Smooth muscle cell (in vitro differentiated cells): ENCODE results near the gene SLC39A11. TPM values are rescaled to one million over a fixed set of nuclear protein-coding genes. Genes with fewer than 3 reads are reported as not detected.

Experiments
- DNase-seq: peaks from one replicate; lab custom pipeline; 2025; ENCODE audit not compliant: unreplicated experiment; lab: John Stamatoyannopoulos, UW
- H2AFZ ChIP-seq: fragments of 200-600 bp; sonication (generic); 2 replicates; pipeline ENCODE4 v1.6.0; 2016; ENCODE audit warnings: antibody characterized with exemption, low read depth, mild to moderate bottlenecking
- H3F3A ChIP-seq: fragments of 200-600 bp; sonication (generic); 2 replicates; pipeline ENCODE4 v1.6.0; 2017; ENCODE audit warnings: antibody characterized with exemption, low read depth
- H3K27ac ChIP-seq: fragments of 200-600 bp; sonication (generic); 2 replicates; pipeline ENCODE4 v1.5.1; 2016; ENCODE audit warnings: low read depth, mild to moderate bottlenecking
- H3K27me3 ChIP-seq: fragments of 200-600 bp; sonication (generic); 2 replicates; pipeline ENCODE4 v1.6.1; 2016; ENCODE audit warnings: low read depth, mild to moderate bottlenecking
- H3K36me3 ChIP-seq: fragments of 200-600 bp; sonication (generic); 2 replicates; pipeline ENCODE4 v1.5.1; 2016; ENCODE audit warnings: low read depth
- H3K4me1 ChIP-seq: fragments of 200-600 bp; sonication (generic); 2 replicates; pipeline ENCODE4 v1.5.1; 2016; ENCODE audit warnings: low read depth
- H3K4me2 ChIP-seq: fragments of 200-600 bp; sonication (generic); 2 replicates; pipeline ENCODE4 v1.6.0; 2016; ENCODE audit warnings: mild to moderate bottlenecking
- H3K4me3 ChIP-seq: fragments of 200-600 bp; sonication (generic); 2 replicates; pipeline ENCODE4 v1.5.1; 2016; ENCODE audit warnings: mild to moderate bottlenecking
- H3K79me2 ChIP-seq: fragments of 200-600 bp; sonication (generic); 2 replicates; pipeline ENCODE4 v1.6.0; 2016; ENCODE audit warnings: low read depth, mild to moderate bottlenecking
- H3K9ac ChIP-seq: fragments of 200-600 bp; sonication (generic); 2 replicates; pipeline ENCODE4 v1.6.0; 2016; ENCODE audit warnings: low read depth
- H3K9me3 ChIP-seq: fragments of 200-600 bp; sonication (generic); replicated peaks from 2 replicates; pipeline ENCODE4 v1.5.1; 2016; ENCODE audit warnings: low read depth
- H4K20me1 ChIP-seq: fragments of 200-600 bp; sonication (generic); 2 replicates; pipeline ENCODE4 v1.6.0; 2016; ENCODE audit warnings: low read depth
- WGBS: methylation state at CpG from one replicate; pipeline ENCODE4 v1.1.7; 2016; ENCODE audit warnings: low lambda C conversion rate; 5-methylcytosine and 5-hydroxymethylcytosine counted together
- polyA plus RNA-seq: library from polyadenylated mRNA; unstranded; fragments of >200 nt; fragmentation: Nextera tagmentation; extraction: Ambion mirVana; gene quantifications from 2 replicates; pipeline ENCODE4 v1.2.1, GENCODE V29; 2016
- total RNA-seq: library from RNA; depleted of rRNA; stranded (reverse); fragments of >200 nt; gene quantifications from 2 replicates; pipeline ENCODE4 v1.2.3, GENCODE V29; 2014
- TF ChIP-seq, protein P1 (sequence below): fragments of 200-600 bp; sonication (generic); IDR thresholded peaks from 2 replicates; pipeline ENCODE4 v1.5.1; 2017; ENCODE audit warnings: borderline replicate concordance, mild to moderate bottlenecking, antibody characterized with exemption; ENCODE audit not compliant: insufficient read depth, poor library complexity, severe bottlenecking

Gene SLC39A11
- total and polyA plus RNA-seq, 2 experiments from 2014 or later: 9.2 to 36.7 TPM

DNA sequence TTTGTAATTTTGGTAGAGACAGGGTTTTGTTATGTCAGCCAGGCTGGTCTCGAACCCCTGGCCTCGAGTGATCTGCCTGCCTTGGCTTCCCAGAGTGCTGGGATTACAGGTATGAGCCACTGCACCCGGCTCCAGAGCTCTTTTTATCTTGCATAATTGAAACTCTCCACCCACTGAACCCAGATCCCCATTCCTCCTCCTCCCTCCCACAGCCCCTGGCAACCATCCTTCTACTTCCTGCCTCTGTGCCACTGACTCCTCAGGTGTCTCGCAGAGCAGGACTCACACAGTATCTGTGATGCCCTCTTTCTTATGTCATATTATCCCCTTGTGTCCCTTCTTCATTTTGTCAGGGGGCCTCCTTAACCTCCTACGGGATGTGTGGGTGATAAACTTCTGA, 340.7 kb downstream of the SLC39A11 start:
- no peaks in the 10 kb centered on the region for H3K36me3 ChIP-seq
- H3K4me2 ChIP-seq: no peak overlapping the region
- 93% methylated on average over 5 of the region's 5 CpGs for WGBS
- H3K27ac ChIP-seq: no peak overlapping the region
- no peaks in the 10 kb centered on the region for H4K20me1 ChIP-seq
- no peak for DNase-seq
- H3K79me2 ChIP-seq: no peaks in the 10 kb centered on the region
- no peaks in the 10 kb centered on the region for H3K27me3 ChIP-seq
- H3K4me3 ChIP-seq: no peak overlapping the region
- H3K9me3 ChIP-seq: no peaks in the 10 kb centered on the region
- no peaks in the 10 kb centered on the region for H3F3A ChIP-seq
- TF ChIP-seq, protein P1, sequence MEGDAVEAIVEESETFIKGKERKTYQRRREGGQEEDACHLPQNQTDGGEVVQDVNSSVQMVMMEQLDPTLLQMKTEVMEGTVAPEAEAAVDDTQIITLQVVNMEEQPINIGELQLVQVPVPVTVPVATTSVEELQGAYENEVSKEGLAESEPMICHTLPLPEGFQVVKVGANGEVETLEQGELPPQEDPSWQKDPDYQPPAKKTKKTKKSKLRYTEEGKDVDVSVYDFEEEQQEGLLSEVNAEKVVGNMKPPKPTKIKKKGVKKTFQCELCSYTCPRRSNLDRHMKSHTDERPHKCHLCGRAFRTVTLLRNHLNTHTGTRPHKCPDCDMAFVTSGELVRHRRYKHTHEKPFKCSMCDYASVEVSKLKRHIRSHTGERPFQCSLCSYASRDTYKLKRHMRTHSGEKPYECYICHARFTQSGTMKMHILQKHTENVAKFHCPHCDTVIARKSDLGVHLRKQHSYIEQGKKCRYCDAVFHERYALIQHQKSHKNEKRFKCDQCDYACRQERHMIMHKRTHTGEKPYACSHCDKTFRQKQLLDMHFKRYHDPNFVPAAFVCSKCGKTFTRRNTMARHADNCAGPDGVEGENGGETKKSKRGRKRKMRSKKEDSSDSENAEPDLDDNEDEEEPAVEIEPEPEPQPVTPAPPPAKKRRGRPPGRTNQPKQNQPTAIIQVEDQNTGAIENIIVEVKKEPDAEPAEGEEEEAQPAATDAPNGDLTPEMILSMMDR: no peak
- H2AFZ ChIP-seq: no peak overlapping the region
- H3K9ac ChIP-seq: no peak overlapping the region
- no peaks in the 10 kb centered on the region for H3K4me1 ChIP-seq

DNA sequence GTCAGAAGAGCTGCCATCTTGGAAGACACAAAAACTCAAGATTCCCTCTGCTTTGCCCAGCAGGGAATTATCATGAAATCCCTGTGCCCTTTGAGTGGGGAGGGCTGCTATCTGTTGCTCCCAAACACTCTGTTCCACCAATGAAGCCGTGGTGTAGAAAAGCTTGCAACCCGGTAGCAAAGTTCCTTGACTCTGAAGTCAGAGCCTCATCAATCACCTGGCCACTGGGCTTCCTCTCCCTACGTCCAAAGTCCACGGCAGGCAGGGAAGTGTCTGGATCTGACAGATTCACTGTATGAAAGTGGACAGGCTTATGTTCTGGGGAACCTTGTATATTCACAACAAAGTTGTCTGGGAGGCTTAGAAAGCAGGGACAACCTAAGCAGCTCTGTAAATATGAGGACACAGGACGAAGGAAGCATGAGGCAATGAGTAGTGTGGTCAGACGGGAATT, 343.3 kb downstream of the SLC39A11 start:
- Histone ChIP-seq H3K4me3 (no peak overlapping the region), H3K27me3 (no peaks in the 10 kb centered on the region), H3K9me3 (no peaks in the 10 kb centered on the region), H3K9ac (no peak overlapping the region), H3F3A (no peaks in the 10 kb centered on the region), H3K27ac (no peak overlapping the region), H3K36me3 (no peaks in the 10 kb centered on the region), H3K4me2 (no peak overlapping the region), H4K20me1 (no peaks in the 10 kb centered on the region), H3K79me2 (no peaks in the 10 kb centered on the region), H3K4me1 (no peaks in the 10 kb centered on the region), H2AFZ (no peak overlapping the region)
- TF ChIP-seq, protein P1: no peak
- DNase-seq: no peak
- 84% methylated on average over 6 of the region's 6 CpGs for WGBS

DNA sequence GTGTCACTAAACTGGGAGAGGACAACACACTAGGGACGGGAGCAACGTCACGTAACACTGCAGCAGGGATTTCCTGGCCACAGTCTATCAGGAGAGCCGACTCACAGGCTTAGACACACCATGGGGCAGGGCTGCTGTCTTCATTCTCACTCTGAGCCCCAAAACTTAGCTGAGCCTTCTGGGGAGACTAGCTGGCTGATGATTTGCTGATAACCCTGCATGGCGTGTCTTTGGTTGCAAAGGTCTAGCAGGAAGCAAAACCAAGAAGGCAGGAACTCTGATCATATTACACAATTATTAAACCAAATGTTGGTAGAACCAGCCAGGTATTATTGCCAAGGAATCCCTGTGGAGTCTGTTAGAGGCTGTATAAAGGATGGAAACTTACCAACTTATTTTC, 345.0 kb downstream of the SLC39A11 start:
- H3K9me3 ChIP-seq: no peaks in the 10 kb centered on the region
- no peak for DNase-seq
- H3K79me2 ChIP-seq: no peaks in the 10 kb centered on the region
- no peak overlapping the region for H2AFZ ChIP-seq
- H3K4me3 ChIP-seq: no peak overlapping the region
- H3K27me3 ChIP-seq: no peaks in the 10 kb centered on the region
- no peaks in the 10 kb centered on the region for H3K36me3 ChIP-seq
- no peak overlapping the region for H3K27ac ChIP-seq
- no peaks in the 10 kb centered on the region for H3K4me1 ChIP-seq
- TF ChIP-seq, protein P1: no peak
- H3K9ac ChIP-seq: no peak overlapping the region
- H3F3A ChIP-seq: no peaks in the 10 kb centered on the region
- WGBS: 74% methylated on average over 5 of the region's 5 CpGs
- H4K20me1 ChIP-seq: no peaks in the 10 kb centered on the region
- H3K4me2 ChIP-seq: no peak overlapping the region

DNA sequence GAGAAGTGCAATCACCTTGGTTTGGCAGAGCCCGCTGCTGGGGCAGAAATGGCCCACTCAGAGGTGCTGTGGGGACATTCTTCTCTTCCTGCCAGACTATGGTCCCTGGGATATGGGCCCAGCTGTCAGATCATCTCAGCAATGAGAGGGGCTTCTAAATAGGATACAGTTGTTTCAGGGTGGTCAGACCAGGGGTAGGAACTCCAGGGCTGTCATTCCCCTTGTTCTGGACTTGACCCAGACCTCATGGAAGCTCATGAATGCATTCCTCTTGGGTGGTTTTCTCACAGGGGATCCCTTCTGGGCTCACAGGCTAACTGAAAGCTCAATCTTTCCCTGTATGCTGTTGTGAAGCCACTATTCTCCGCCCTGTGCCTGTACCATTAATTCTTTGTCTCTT, 347.2 kb downstream of the SLC39A11 start:
- Histone ChIP-seq H3K9me3 (no peaks in the 10 kb centered on the region), H4K20me1 (no peaks in the 10 kb centered on the region), H3K4me3 (no peak overlapping the region), H3K27me3 (no peaks in the 10 kb centered on the region), H3K27ac (no peak overlapping the region), H3K4me1 (no peaks in the 10 kb centered on the region), H3F3A (no peaks in the 10 kb centered on the region), H2AFZ (no peak overlapping the region), H3K79me2 (no peaks in the 10 kb centered on the region), H3K4me2 (no peak overlapping the region), H3K36me3 (no peaks in the 10 kb centered on the region), H3K9ac (no peak overlapping the region)
- no peak for DNase-seq
- WGBS: 95% methylated on average over 2 of the region's 2 CpGs
- TF ChIP-seq, protein P1: no peak
